Osteocyte (in vitro differentiated cells): ENCODE data around the gene TFEB. TPM values are rescaled to one million over a fixed set of nuclear protein-coding genes. Genes with fewer than 3 reads are reported as not detected.

ENCODE experiments used
- DNase-seq: peaks from one replicate; pipeline ENCODE4 v3.0.0; 2021; ENCODE audit warnings: mixed read lengths; ENCODE audit not compliant: unreplicated experiment; ENCODE audit errors: extremely low spot score
- H3K27ac Mint-ChIP-seq: one replicate; pipeline ENCODE4 v1.8.0; 2021; ENCODE audit warnings: mild to moderate bottlenecking, mixed read lengths; ENCODE audit not compliant: unreplicated experiment
- H3K27me3 Mint-ChIP-seq: one replicate; pipeline ENCODE4 v1.8.0; 2021; ENCODE audit warnings: mixed read lengths; ENCODE audit not compliant: unreplicated experiment
- H3K36me3 Mint-ChIP-seq: one replicate; pipeline ENCODE4 v1.8.0; 2021; ENCODE audit warnings: mixed read lengths; ENCODE audit not compliant: unreplicated experiment
- H3K4me1 Mint-ChIP-seq: one replicate; pipeline ENCODE4 v1.8.0; 2021; ENCODE audit warnings: mixed read lengths; ENCODE audit not compliant: unreplicated experiment
- H3K4me3 Mint-ChIP-seq: one replicate; pipeline ENCODE4 v1.8.0; 2021; ENCODE audit warnings: mild to moderate bottlenecking, moderate library complexity, mixed read lengths; ENCODE audit not compliant: unreplicated experiment
- H3K9me3 Mint-ChIP-seq: one replicate; pipeline ENCODE4 v1.8.0; 2021; ENCODE audit warnings: mixed read lengths; ENCODE audit not compliant: unreplicated experiment
- CTCF ChIP-seq: fragments of 200-600 bp; sonication (generic); IDR thresholded peaks from 2 replicates; pipeline ENCODE4 v1.5.0; 2021; ENCODE audit warnings: antibody characterized with exemption, mild to moderate bottlenecking, moderate library complexity
- total RNA-seq: library from RNA; stranded (reverse); gene quantifications from 2 replicates; pipeline ENCODE4 v1.2.1, GENCODE V29; 2021

The TFEB gene
- total RNA-seq, 1 donor from 2014 or later, result 11.1 TPM

- no peak for DNase-seq
- peaks cover 31% of the 10 kb centered on the region for H3K4me1 Mint-ChIP-seq
- no peaks in the 10 kb centered on the region for H3K27me3 Mint-ChIP-seq
- H3K4me3 Mint-ChIP-seq, result no peak overlapping the region
- H3K9me3 Mint-ChIP-seq, result no peaks in the 10 kb centered on the region
- peaks cover 2% of the 10 kb centered on the region for H3K36me3 Mint-ChIP-seq
- H3K27ac Mint-ChIP-seq, result no peak overlapping the region
- TF ChIP-seq CTCF, result no peak
These were observed 7.1 kb downstream of the TFEB start for GRCh38 chr6:41728073-41728936.

- no peak overlapping the region for H3K27ac Mint-ChIP-seq
- TF ChIP-seq CTCF, result no peak
- peaks cover 32% of the 10 kb centered on the region for H3K4me1 Mint-ChIP-seq
- no peaks in the 10 kb centered on the region for H3K9me3 Mint-ChIP-seq
- no peak for DNase-seq
- H3K4me3 Mint-ChIP-seq, result no peak overlapping the region
- no peaks in the 10 kb centered on the region for H3K27me3 Mint-ChIP-seq
- H3K36me3 Mint-ChIP-seq, result peaks cover 2% of the 10 kb centered on the region
These were observed 7.7 kb downstream of the TFEB start for GRCh38 chr6:41727705-41728072.

- DNase-seq, result no peak
- Mint-ChIP-seq H3K36me3 (peaks cover 2% of the 10 kb centered on the region), H3K27me3 (no peaks in the 10 kb centered on the region), H3K4me3 (no peak overlapping the region), H3K27ac (no peak overlapping the region), H3K9me3 (no peaks in the 10 kb centered on the region), H3K4me1 (peaks cover 29% of the 10 kb centered on the region)
- TF ChIP-seq CTCF, result no peak
These were observed 8.5 kb downstream of the TFEB start for GRCh38 chr6:41726876-41727275.

- H3K4me1 Mint-ChIP-seq, result peaks cover 21% of the 10 kb centered on the region
- no peak for TF ChIP-seq CTCF
- no peak for DNase-seq
These were observed 10.6 kb downstream of the TFEB start for GRCh38 chr6:41724586-41725501.

GRCh38 chr6:41724228-41724580 is 11.2 kb downstream of the TFEB start:
- Mint-ChIP-seq H3K27me3 (no peaks in the 10 kb centered on the region), H3K4me1 (peaks cover 19% of the 10 kb centered on the region), H3K9me3 (no peaks in the 10 kb centered on the region), H3K27ac (no peak overlapping the region), H3K36me3 (peaks cover 2% of the 10 kb centered on the region), H3K4me3 (no peak overlapping the region)
- no peak for DNase-seq
- no peak for TF ChIP-seq CTCF

More at GRCh38 chr6:41724586-41725501, 10.6 kb downstream of the TFEB start:
- Mint-ChIP-seq H3K9me3 (no peaks in the 10 kb centered on the region), H3K36me3 (peaks cover 2% of the 10 kb centered on the region), H3K4me3 (no peak overlapping the region), H3K27ac (no peak overlapping the region), H3K27me3 (no peaks in the 10 kb centered on the region)
